VCaP (cell line): ENCODE measurements around the gene GALK2.
"Not testable (repeated sequence)": the region's sequence is repeated elsewhere in the genome, so short reads cannot be mapped to it uniquely, and the experiment has no call there.

Experiments used
- H3K27ac ChIP-seq: fragments of 450-650 bp; 2 replicates; pipeline ENCODE4 v1.5.1; 2017
- TF ChIP-seq, protein P1 (sequence below): fragments of 450-650 bp; conservative IDR thresholded peaks from 2 replicates; pipeline ENCODE4 v1.5.1; 2017; ENCODE audit warnings: mild to moderate bottlenecking, moderate library complexity

The GALK2 gene

GRCh38 chr15:49328941-49329340, 158.9 kb downstream of the GALK2 start:
- TF ChIP-seq, protein P1, sequence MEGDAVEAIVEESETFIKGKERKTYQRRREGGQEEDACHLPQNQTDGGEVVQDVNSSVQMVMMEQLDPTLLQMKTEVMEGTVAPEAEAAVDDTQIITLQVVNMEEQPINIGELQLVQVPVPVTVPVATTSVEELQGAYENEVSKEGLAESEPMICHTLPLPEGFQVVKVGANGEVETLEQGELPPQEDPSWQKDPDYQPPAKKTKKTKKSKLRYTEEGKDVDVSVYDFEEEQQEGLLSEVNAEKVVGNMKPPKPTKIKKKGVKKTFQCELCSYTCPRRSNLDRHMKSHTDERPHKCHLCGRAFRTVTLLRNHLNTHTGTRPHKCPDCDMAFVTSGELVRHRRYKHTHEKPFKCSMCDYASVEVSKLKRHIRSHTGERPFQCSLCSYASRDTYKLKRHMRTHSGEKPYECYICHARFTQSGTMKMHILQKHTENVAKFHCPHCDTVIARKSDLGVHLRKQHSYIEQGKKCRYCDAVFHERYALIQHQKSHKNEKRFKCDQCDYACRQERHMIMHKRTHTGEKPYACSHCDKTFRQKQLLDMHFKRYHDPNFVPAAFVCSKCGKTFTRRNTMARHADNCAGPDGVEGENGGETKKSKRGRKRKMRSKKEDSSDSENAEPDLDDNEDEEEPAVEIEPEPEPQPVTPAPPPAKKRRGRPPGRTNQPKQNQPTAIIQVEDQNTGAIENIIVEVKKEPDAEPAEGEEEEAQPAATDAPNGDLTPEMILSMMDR: no peak
- no peak overlapping the region for H3K27ac ChIP-seq

- no peak overlapping the region for H3K27ac ChIP-seq
- TF ChIP-seq, protein P1: no peak
Measured at GRCh38 chr15:49330166-49330565, 160.1 kb downstream of the GALK2 start.

GRCh38 chr15:49331442-49331841, 161.4 kb downstream of the GALK2 start:
- TF ChIP-seq, protein P1: no peak
- H3K27ac ChIP-seq: no peak overlapping the region

- TF ChIP-seq, protein P1: no peak
- H3K27ac ChIP-seq: no peak overlapping the region
Measured at GRCh38 chr15:49331951-49332350, 161.9 kb downstream of the GALK2 start.

- TF ChIP-seq, protein P1: no peak
- no peak overlapping the region for H3K27ac ChIP-seq
Measured at GRCh38 chr15:49339656-49340055, 169.6 kb downstream of the GALK2 start.

GRCh38 chr15:49343546-49343945, 173.5 kb downstream of the GALK2 start:
- TF ChIP-seq, protein P1: no peak
- H3K27ac ChIP-seq: no peak overlapping the region

- not testable (repeated sequence) for H3K27ac ChIP-seq
Measured at GRCh38 chr15:49354439-49354838, 184.4 kb downstream of the GALK2 start.

DNA sequence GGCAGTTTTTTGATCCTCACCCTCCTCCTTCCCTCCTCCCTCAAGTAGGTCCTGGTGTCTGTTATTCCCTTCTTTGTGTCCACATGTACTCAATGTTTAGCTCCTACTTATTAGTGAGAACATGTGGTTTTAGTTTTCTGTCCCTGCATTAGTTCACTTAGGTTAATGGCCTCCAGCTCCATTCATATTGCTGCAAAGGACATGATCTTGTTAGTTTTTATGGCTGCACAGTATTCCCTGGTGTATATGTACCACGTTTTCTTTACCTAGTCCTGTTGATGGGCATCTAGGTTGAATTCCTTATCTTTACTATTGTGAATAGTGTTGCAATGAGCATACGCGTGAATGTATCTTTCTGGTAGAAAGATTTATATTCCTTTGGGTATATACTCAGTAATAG, 191.3 kb downstream of the GALK2 start:
- TF ChIP-seq, protein P1: no peak
- no peak overlapping the region for H3K27ac ChIP-seq
